ENCODE data around the gene CLSTN2.

The CLSTN2 gene

DNA sequence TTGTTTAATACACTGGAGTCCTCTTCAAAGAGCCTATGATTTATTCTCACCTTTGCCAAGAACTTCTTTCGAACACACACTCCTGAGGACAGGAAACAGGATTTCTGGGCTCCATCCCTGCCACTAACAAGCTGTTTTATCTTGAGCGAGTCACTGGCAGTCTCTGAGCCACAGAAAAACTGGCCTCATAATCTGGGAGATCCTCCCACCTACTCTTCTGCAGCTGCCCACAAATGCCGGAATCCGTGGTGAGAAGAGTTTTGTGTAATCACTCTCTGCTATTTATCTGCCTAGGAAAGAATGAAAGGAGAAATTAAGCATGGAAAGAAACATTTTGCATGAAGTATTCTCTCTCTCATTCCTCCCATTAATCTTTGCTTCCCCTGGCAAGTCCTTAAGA lies 570.9 kb downstream of the CLSTN2 start:
- H3K36me3 Mint-ChIP-seq (ENCODE audit: low read depth) = no peaks in the 10 kb centered on the region
- no peak overlapping the region for H3K27ac Mint-ChIP-seq
- no peak overlapping the region for H3K4me3 Mint-ChIP-seq
- H3K4me1 Mint-ChIP-seq (ENCODE audit: low read depth) = no peaks in the 10 kb centered on the region
- H3K27me3 Mint-ChIP-seq (ENCODE audit: low read depth) = peaks cover 5% of the 10 kb centered on the region
- no peaks in the 10 kb centered on the region for H3K9me3 Mint-ChIP-seq
- no peak for DNase-seq (ENCODE audit: low spot score)

DNA sequence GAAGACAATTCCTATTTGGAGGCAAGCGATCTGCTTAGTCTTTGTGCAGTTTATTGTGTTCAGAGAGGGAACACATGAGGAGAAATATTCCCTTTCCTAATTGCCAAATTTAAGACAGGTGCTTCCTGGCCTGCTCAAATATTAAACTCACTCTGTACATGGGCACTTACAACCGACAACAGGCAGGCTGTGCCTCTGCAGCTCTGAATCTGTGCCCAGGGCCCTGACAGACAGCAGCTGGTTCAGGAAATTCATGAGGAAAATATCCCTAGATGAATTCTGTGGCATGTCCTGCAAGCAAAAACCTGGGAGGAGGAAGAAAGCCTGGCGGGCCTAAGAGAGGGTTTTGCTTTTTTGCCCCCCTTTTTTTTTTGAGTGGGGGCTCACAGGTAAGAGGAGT lies 573.6 kb downstream of the CLSTN2 start:
- Mint-ChIP-seq H3K36me3 (ENCODE audit: low read depth) (no peaks in the 10 kb centered on the region), H3K27me3 (ENCODE audit: low read depth) (peaks cover 5% of the 10 kb centered on the region), H3K27ac (no peak overlapping the region), H3K9me3 (no peaks in the 10 kb centered on the region), H3K4me3 (no peak overlapping the region), H3K4me1 (ENCODE audit: low read depth) (no peaks in the 10 kb centered on the region)
- no peak for DNase-seq (ENCODE audit: low spot score)

DNA sequence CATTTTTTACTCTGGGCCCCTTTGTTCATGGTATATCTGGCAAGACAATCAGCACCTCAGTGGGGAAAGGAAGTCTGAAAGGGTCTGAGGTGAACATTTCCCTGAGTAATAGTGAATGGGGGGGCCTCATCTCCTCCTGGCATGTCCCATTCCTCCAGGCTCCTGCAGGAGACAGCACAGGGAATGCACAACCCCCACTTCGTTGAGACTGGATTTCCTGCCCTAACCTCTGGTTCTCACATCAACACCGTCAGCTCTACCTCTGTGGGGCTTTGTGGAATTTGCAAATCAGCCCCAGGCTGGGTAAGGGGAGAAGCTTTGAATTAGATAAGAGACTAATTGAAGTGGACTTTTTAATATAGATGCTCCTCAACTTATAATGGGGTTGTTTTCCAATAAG lies 574.5 kb downstream of the CLSTN2 start:
- Mint-ChIP-seq H3K27ac (no peak overlapping the region), H3K36me3 (ENCODE audit: low read depth) (no peaks in the 10 kb centered on the region), H3K4me1 (ENCODE audit: low read depth) (no peaks in the 10 kb centered on the region), H3K4me3 (no peak overlapping the region), H3K9me3 (no peaks in the 10 kb centered on the region), H3K27me3 (ENCODE audit: low read depth) (peaks cover 5% of the 10 kb centered on the region)
- DNase-seq (ENCODE audit: low spot score) = no peak

DNA sequence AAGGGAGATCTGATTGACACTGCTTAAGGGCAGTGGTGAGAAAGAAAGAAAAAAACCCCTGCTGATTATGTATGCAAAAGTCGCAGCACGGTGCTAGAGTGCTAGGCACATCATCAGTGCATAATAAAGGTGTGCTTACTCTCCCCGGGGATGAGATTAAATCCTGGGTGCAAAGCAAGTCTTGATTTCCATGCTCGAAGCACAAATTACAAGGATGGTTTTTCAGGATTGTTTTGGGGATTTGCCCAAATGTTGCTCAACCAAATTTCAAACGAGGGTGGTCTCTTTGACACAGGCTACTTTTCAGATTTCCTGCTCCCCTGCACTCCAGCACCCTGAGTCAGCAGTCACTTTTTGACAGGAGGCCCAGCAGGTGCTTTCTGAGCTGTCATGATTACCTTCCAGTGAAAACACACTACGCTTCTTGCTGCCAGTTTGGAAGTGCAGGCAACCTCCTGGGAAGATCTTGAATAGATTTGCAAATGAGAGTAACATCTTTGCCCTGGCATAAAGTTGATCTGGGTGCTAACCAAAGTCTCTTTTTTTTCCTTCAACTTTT lies 575.4 kb downstream of the CLSTN2 start:
- no peak for DNase-seq (ENCODE audit: low spot score)
- no peak overlapping the region for H3K27ac Mint-ChIP-seq
- peaks cover 5% of the 10 kb centered on the region for H3K27me3 Mint-ChIP-seq (ENCODE audit: low read depth)
- no peaks in the 10 kb centered on the region for H3K9me3 Mint-ChIP-seq
- no peak overlapping the region for H3K4me3 Mint-ChIP-seq
- H3K4me1 Mint-ChIP-seq (ENCODE audit: low read depth) = no peaks in the 10 kb centered on the region
- H3K36me3 Mint-ChIP-seq (ENCODE audit: low read depth) = no peaks in the 10 kb centered on the region

DNA sequence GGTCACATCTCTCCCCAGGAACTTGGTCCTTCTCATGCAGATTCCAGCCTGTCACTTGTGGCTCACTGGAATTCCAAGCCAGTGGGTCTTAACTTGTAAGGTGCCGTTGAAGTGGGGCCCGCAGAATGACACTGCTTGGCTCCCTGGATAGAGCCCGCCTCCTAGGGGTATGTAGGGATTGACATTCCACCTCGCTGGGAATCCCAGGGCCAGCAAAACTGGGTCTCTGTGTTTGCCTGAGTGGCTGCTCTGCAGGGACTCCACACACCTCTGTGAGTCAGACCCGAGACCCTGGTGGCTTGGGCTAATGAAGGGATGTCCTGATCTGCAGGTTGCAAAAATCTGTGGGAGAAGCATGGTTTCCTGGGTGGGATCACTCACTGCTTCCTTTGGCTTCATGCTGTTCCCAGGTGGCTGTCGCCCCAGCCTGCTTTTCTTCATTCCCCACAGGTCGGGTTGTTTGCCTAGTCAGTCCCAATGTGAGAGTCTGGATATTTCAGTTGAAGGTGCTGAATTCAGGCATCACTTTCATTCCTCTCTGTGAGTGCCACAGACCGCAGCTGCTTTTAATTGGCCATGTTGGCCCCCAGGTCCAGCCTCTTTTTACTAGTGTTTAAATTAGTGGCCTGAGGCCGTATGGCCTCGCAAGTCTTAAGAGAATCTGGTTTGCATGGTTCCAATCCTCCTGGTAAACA lies 586.9 kb downstream of the CLSTN2 start:
- DNase-seq (ENCODE audit: low spot score) = no peak
- Mint-ChIP-seq H3K36me3 (ENCODE audit: low read depth) (no peaks in the 10 kb centered on the region), H3K27me3 (ENCODE audit: low read depth) (no peaks in the 10 kb centered on the region), H3K4me3 (no peak overlapping the region), H3K4me1 (ENCODE audit: low read depth) (no peaks in the 10 kb centered on the region), H3K27ac (no peak overlapping the region), H3K9me3 (peaks cover 15% of the 10 kb centered on the region)

DNA sequence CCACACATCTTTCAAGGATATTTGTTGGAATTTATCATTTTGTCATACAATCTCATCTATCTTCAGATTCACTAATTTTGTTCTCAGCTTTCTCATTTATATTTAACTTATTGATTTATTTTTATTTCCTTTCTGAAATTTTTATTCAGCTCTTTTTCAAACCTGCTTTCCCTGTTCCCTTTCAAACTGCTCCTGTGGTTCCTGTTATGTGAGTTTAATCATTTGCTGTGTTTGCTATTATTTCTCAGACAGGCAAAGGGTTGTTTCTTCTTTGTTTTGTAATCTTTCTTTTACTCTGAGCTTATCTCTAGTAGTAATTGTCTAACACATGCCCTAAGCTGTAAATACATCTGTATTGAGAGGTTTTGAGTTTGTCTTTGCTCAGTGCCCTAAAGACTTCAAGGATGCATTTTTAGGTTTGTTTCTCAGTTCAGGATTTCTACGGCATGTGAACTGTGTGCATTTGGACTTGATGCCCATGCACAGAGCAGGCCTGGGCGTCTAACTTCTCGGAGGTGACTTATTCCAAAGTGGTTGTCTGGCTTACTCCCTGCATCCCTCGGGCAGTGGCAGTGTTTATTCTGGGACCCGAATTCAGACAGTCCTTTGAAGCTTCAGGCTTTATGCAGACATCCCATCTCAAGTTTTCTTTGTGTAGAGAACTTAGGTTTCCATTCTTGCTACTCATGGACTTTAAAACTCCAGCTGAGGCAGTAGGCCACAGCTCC lies 587.8 kb downstream of the CLSTN2 start:
- Mint-ChIP-seq H3K4me1 (ENCODE audit: low read depth) (no peaks in the 10 kb centered on the region), H3K27me3 (ENCODE audit: low read depth) (no peaks in the 10 kb centered on the region), H3K27ac (no peak overlapping the region)

DNA sequence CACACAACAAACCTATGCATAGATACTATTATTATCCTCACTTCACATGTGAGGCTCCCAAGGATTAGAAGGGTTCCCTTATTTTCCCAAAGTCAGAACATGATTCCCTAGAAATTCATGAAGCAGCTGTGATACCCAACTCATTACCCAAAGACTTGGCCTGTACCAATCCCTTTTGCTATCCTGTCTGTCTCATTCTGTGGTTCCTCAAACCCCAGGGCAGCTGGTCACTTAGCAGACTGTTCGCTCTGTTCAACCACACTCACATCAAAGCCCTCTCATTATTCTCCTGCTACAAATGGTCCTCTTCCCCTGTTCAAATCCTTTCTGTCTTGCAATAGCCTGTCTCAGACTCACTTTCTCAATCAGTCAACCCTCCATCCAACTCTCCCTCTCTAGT lies 588.6 kb downstream of the CLSTN2 start:
- H3K36me3 Mint-ChIP-seq (ENCODE audit: low read depth) = no peaks in the 10 kb centered on the region
- no peak overlapping the region for H3K4me3 Mint-ChIP-seq
- H3K4me1 Mint-ChIP-seq (ENCODE audit: low read depth) = no peaks in the 10 kb centered on the region
- H3K9me3 Mint-ChIP-seq = peaks cover 11% of the 10 kb centered on the region
- no peak for DNase-seq (ENCODE audit: low spot score)
- no peaks in the 10 kb centered on the region for H3K27me3 Mint-ChIP-seq (ENCODE audit: low read depth)
- no peak overlapping the region for H3K27ac Mint-ChIP-seq

More for the DNA sequence above, 587.8 kb downstream of the CLSTN2 start:
- no peak for DNase-seq (ENCODE audit: low spot score)
- H3K36me3 Mint-ChIP-seq (ENCODE audit: low read depth) = no peaks in the 10 kb centered on the region
- H3K4me3 Mint-ChIP-seq = no peak overlapping the region
- peaks cover 15% of the 10 kb centered on the region for H3K9me3 Mint-ChIP-seq

DNA sequence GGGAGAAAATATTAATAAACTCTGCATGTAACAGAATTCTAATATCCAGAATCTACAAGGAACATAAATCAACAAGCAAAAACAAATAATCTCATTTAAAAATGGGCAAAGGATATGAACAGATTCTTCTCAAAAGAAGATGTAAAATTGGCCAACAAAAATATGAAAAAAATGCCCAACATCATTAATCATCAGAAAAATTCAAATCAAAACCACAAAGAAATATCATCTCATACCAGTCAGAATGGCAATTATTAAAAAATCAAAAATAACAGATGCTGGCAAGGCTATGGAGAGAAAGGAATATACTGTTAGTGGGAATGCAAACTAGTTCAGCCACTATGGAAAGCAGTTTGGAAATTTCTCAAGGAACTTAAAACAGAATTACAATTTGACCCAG lies 592.2 kb downstream of the CLSTN2 start:
- no peak for DNase-seq (ENCODE audit: low spot score)
- Mint-ChIP-seq H3K27ac (no peak overlapping the region), H3K36me3 (ENCODE audit: low read depth) (no peaks in the 10 kb centered on the region), H3K4me3 (no peak overlapping the region), H3K4me1 (ENCODE audit: low read depth) (no peaks in the 10 kb centered on the region), H3K27me3 (ENCODE audit: low read depth) (no peaks in the 10 kb centered on the region), H3K9me3 (no peaks in the 10 kb centered on the region)

DNA sequence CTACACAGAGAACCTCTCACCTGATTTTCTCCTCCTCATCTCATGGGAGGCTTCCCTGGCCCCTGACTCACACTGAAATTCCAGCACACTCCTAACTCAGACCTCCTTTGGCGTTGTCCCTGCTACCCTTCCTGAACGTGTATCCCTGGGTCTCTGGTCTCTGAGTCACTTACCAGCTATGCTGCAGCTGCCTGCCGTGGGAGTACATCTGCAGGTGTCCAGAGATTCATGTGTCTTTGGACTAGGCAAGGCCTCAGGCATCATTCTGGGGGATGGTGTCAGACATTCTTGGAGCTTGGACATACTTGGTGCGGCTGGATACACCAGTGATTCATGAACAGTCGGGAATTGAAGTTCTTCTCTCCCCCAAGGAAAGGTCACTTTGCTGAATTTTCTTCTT lies 594.1 kb downstream of the CLSTN2 start:
- no peak for DNase-seq (ENCODE audit: low spot score)
- H3K36me3 Mint-ChIP-seq (ENCODE audit: low read depth) = no peaks in the 10 kb centered on the region
- no peaks in the 10 kb centered on the region for H3K4me1 Mint-ChIP-seq (ENCODE audit: low read depth)
- no peaks in the 10 kb centered on the region for H3K27me3 Mint-ChIP-seq (ENCODE audit: low read depth)
- no peak overlapping the region for H3K4me3 Mint-ChIP-seq
- H3K9me3 Mint-ChIP-seq = no peaks in the 10 kb centered on the region
- no peak overlapping the region for H3K27ac Mint-ChIP-seq

DNA sequence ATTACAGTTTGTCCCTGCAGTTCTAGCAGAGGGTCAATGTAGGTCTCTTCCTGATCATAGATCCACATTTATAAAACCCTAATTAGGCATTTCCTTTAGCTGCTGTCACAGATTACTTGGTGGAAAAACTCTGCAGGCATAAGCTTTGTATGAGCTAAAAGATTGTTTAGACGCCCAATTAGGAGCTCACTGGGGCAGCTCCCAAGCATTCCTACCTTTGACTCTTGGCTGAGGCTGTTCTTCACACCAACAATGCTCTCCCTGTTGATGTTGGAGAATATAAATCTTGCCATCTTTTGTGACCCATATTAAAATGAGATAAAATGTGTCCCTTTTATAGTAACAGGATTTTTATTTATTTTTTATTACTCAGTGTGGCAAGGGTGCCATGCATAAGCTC lies 594.6 kb downstream of the CLSTN2 start:
- Mint-ChIP-seq H3K27ac (no peak overlapping the region), H3K4me1 (ENCODE audit: low read depth) (no peaks in the 10 kb centered on the region), H3K36me3 (ENCODE audit: low read depth) (no peaks in the 10 kb centered on the region), H3K9me3 (no peaks in the 10 kb centered on the region), H3K27me3 (ENCODE audit: low read depth) (no peaks in the 10 kb centered on the region), H3K4me3 (no peak overlapping the region)
- DNase-seq (ENCODE audit: low spot score) = no peak

DNA sequence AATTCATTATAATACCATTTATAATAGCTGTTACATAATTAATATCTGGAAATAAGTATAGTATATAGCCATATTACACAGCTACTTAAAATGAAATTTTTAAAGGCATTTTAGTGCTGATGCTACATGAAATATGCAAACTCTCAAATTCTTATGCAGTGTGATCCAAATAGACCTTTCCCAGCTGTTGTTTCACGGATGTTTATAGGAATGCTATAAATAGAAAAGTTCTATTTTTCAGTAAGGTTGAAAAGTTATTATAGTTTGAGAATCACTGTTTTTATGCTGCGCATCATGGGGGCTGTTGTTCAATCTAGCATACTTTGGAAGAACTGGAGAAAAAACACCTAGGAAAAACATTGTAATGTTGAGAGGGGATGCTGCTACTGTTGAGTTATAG lies 595.1 kb downstream of the CLSTN2 start:
- Mint-ChIP-seq H3K27me3 (ENCODE audit: low read depth) (no peaks in the 10 kb centered on the region), H3K36me3 (ENCODE audit: low read depth) (no peaks in the 10 kb centered on the region), H3K9me3 (no peaks in the 10 kb centered on the region), H3K4me1 (ENCODE audit: low read depth) (no peaks in the 10 kb centered on the region), H3K27ac (no peak overlapping the region), H3K4me3 (no peak overlapping the region)
- DNase-seq (ENCODE audit: low spot score) = no peak

DNA sequence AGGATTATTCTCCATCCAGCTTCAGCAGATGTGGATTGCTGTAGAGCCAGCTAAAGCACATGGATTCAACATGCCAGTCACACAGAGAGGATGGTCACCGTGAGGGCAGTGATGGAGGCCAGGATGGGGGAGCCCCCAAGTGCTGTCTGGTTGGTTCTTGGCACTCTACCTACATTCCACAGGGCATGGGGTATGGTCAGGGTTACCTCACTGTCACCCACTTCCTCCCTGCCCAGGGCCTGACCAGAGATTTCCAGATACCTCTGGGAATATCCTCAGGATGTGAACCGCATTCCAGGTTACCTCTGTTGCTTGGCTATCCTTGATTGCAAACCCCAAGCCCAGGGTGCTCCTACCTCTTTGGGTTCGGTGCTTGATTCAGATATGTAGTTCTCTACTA lies 595.6 kb downstream of the CLSTN2 start:
- Mint-ChIP-seq H3K27ac (no peak overlapping the region), H3K9me3 (no peaks in the 10 kb centered on the region), H3K4me3 (no peak overlapping the region), H3K36me3 (ENCODE audit: low read depth) (no peaks in the 10 kb centered on the region), H3K27me3 (ENCODE audit: low read depth) (no peaks in the 10 kb centered on the region), H3K4me1 (ENCODE audit: low read depth) (no peaks in the 10 kb centered on the region)
- no peak for DNase-seq (ENCODE audit: low spot score)

DNA sequence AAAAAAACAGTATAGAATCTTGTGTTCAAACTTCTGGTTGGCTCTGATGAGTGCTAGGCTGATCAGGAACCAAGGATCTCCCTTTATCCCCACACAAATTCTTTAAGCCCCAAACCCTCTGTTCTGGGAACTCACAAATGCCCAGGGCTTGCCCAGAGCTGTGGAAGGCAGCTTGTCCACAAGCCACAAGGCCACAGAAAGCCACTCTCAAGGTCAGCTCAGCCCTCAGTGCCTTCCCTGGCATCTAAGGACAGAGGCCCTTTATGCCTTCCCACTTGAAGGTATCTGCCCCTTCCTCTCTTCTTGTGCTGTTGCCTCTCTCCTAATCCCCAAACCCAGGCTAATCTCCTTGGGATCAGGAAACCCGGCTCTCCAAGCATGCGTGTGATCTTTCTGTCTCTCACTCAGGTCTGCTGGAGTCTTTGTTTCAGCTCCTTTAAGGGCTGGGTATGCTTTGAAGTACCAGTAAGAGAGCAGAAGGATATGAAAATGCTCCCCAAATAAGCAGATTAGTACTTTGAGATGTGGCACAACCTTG lies 597.9 kb downstream of the CLSTN2 start:
- no peak overlapping the region for H3K4me3 Mint-ChIP-seq
- no peaks in the 10 kb centered on the region for H3K27me3 Mint-ChIP-seq (ENCODE audit: low read depth)
- no peaks in the 10 kb centered on the region for H3K9me3 Mint-ChIP-seq
- DNase-seq (ENCODE audit: low spot score) = no peak
- H3K36me3 Mint-ChIP-seq (ENCODE audit: low read depth) = no peaks in the 10 kb centered on the region
- no peaks in the 10 kb centered on the region for H3K4me1 Mint-ChIP-seq (ENCODE audit: low read depth)
- no peak overlapping the region for H3K27ac Mint-ChIP-seq

DNA sequence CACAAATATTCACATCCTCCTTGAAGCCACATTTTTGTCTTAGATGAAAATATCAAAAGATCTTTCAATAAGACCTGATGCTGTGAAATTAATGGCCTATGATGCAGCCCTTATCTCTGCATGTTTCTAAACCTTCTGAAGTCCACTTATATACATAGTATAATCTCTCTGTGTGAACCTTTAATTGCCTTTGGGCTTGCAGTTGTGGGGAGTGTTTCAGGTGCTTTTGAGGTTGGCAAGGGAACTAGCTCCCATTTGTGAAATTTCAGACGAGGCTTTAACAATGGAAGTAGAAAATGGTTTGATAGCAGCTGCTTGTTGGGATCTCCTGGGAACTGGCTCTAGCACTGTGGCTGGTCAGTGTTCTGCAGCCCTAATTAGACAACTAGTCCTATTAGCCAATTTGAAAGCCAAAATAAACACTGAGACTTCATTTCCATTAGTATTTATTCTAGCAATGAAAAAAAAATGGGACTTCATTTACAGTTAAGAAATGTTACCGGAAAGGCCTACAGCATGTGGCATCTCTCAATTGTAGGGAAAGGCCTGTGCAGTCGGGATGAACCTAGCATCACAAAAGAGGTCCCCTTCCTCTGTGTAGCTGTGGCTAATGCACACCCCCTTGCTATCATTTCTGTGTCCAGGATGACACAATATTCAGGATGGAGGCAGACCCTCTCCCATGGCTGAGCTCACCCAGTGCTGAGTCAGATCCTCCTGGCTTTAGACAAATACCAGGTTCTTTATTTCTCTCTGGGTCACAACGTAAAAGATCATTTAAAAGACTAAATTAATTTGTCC lies 602.1 kb downstream of the CLSTN2 start:
- Mint-ChIP-seq H3K9me3 (no peaks in the 10 kb centered on the region), H3K27ac (no peak overlapping the region), H3K36me3 (ENCODE audit: low read depth) (no peaks in the 10 kb centered on the region), H3K4me1 (ENCODE audit: low read depth) (no peaks in the 10 kb centered on the region), H3K4me3 (no peak overlapping the region), H3K27me3 (ENCODE audit: low read depth) (no peaks in the 10 kb centered on the region)
- no peak for DNase-seq (ENCODE audit: low spot score)
